Hepatocyte (in vitro differentiated cells): ENCODE data around the gene FCHO1.
"Not testable (repeated sequence)": the region's sequence is repeated elsewhere in the genome, so short reads cannot be mapped to it uniquely, and the experiment has no call there.

Source experiments
- EZH2 ChIP-seq: fragments of 200-600 bp; sonication (generic); IDR thresholded peaks from 2 replicates; pipeline ENCODE4 v1.6.1; 2016; ENCODE audit warnings: antibody characterized with exemption, mild to moderate bottlenecking, borderline replicate concordance
- EZH2phosphoT487 ChIP-seq: fragments of 200-600 bp; sonication (generic); IDR thresholded peaks from one replicate; pipeline ENCODE4 v1.6.1; 2018; ENCODE audit warnings: antibody characterized with exemption, mild to moderate bottlenecking, low read depth, moderate library complexity; ENCODE audit not compliant: unreplicated experiment, severe bottlenecking
- TF ChIP-seq, protein P1 (sequence below): fragments of 200-600 bp; sonication (generic); IDR thresholded peaks from 2 replicates; pipeline ENCODE4 v1.5.1; 2016; ENCODE audit warnings: antibody characterized with exemption, mild to moderate bottlenecking; ENCODE audit not compliant: poor library complexity

DNA sequence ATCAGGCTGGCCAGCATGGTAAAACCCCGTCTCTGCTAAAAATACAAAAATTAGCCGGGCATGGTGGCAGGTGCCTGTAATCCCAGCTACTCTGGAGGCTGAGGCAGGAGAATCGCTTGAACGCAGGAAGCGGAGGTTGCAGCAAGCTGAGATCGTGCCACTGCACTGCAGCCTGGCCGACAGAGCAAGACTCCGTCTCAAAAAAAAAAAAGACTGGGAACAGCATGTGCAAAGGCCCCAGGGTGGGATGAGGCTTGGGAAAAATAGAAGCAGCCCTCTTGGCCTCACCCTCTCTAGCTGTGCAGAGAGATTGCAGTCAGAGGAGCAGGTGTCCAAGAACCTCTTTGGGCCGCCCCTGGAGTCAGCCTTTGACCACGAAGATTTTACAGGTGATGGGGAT, 26.6 kb downstream of the FCHO1 start:
- TF ChIP-seq EZH2phosphoT487, EZH2: not testable (repeated sequence)
- TF ChIP-seq, protein P1, sequence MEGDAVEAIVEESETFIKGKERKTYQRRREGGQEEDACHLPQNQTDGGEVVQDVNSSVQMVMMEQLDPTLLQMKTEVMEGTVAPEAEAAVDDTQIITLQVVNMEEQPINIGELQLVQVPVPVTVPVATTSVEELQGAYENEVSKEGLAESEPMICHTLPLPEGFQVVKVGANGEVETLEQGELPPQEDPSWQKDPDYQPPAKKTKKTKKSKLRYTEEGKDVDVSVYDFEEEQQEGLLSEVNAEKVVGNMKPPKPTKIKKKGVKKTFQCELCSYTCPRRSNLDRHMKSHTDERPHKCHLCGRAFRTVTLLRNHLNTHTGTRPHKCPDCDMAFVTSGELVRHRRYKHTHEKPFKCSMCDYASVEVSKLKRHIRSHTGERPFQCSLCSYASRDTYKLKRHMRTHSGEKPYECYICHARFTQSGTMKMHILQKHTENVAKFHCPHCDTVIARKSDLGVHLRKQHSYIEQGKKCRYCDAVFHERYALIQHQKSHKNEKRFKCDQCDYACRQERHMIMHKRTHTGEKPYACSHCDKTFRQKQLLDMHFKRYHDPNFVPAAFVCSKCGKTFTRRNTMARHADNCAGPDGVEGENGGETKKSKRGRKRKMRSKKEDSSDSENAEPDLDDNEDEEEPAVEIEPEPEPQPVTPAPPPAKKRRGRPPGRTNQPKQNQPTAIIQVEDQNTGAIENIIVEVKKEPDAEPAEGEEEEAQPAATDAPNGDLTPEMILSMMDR = not testable (repeated sequence)
